Measurements from ENCODE around the gene MT3. TPM values are rescaled to one million over a fixed set of nuclear protein-coding genes. Genes with fewer than 3 reads are reported as not detected.
"Not testable (repeated sequence)": the region's sequence is repeated elsewhere in the genome, so short reads cannot be mapped to it uniquely, and the experiment has no call there.

MT3 gene
- total RNA-seq, 1 donor, result not detected

DNA sequence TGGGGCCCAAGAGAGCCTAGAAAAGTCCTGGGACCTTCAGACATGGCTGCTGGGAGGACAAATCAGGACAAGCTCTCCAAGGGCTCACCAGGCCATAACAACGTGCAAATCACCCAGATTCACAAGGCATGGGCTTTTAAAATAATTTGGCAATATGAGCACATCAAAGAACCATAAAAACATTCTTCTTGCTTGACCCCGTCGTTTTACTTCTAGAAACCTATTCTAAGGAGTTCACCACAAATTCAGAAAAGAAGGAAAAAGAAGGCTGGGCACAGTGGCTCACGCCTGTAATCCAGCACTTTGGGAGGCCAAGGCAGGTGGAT lies 12.1 kb upstream of the MT3 start:
- TF ChIP-seq, protein P1, sequence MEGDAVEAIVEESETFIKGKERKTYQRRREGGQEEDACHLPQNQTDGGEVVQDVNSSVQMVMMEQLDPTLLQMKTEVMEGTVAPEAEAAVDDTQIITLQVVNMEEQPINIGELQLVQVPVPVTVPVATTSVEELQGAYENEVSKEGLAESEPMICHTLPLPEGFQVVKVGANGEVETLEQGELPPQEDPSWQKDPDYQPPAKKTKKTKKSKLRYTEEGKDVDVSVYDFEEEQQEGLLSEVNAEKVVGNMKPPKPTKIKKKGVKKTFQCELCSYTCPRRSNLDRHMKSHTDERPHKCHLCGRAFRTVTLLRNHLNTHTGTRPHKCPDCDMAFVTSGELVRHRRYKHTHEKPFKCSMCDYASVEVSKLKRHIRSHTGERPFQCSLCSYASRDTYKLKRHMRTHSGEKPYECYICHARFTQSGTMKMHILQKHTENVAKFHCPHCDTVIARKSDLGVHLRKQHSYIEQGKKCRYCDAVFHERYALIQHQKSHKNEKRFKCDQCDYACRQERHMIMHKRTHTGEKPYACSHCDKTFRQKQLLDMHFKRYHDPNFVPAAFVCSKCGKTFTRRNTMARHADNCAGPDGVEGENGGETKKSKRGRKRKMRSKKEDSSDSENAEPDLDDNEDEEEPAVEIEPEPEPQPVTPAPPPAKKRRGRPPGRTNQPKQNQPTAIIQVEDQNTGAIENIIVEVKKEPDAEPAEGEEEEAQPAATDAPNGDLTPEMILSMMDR (IDR thresholded peaks at IDR 0.05; ENCODE audit: insufficient read depth, low read depth, low read length), result no peak
- no peak for DNase-seq (ENCODE audit: low read depth)
- H3K4me3 ChIP-seq (ENCODE audit: low read depth, low read length), result no peak overlapping the region

DNA sequence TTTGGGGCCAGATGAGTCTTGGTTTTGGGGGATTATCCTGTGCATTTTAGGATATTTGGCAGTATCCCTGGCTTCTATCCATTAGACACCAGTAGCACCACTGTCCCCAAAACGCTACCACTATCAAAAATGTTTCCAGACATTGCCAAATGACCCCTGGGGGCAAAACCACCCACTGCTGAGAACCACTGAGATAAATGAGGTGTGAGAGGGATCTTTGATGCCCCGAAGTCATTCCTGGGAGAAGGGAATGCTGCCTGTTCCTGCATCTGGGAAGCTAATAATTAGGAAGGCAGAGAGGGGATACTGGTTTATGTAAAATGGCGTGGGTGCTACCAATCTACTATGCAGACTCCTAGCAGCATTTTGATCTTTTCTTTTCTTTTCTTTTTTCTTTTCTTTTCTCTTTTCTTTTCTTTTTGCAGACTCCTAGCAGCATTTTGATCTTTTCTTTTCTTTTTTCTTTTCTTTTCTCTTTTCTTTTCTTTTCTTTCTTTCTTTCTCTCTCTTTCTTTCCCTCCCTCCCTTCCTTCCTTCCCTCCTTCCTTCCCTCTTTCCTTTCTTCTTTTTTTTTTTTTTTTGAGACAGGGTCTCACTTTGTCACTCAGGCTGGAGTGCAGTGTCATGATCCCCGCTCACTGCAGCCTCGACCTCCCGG lies 8.8 kb upstream of the MT3 start:
- no peak for DNase-seq (ENCODE audit: low read depth)
- TF ChIP-seq, protein P1 (IDR thresholded peaks at IDR 0.05; ENCODE audit: insufficient read depth, low read depth, low read length), result no peak
- no peak overlapping the region for H3K4me3 ChIP-seq (ENCODE audit: low read depth, low read length)

DNA sequence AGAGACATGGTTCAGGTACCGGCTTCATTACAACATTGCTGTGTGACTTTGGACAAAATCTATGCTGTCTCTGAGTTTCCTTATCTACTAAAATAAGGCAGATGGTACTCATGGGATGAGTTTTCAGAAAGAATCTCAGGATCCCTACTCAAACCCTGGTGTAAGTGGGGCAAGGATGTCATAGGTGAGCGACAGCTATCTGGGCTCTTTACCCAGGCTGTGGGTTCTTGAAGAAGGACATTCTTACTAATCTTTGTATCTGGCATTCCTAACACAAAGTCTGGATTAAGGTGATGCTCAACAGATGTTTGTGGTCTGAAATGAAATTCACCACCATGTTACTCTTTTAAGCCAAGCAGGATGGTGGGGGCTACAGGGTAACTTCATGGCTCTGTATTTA lies 6.4 kb upstream of the MT3 start:
- DNase-seq (ENCODE audit: low read depth), result peak; percentile 6
- H3K4me3 ChIP-seq (ENCODE audit: low read depth, low read length), result not testable (repeated sequence)

DNA sequence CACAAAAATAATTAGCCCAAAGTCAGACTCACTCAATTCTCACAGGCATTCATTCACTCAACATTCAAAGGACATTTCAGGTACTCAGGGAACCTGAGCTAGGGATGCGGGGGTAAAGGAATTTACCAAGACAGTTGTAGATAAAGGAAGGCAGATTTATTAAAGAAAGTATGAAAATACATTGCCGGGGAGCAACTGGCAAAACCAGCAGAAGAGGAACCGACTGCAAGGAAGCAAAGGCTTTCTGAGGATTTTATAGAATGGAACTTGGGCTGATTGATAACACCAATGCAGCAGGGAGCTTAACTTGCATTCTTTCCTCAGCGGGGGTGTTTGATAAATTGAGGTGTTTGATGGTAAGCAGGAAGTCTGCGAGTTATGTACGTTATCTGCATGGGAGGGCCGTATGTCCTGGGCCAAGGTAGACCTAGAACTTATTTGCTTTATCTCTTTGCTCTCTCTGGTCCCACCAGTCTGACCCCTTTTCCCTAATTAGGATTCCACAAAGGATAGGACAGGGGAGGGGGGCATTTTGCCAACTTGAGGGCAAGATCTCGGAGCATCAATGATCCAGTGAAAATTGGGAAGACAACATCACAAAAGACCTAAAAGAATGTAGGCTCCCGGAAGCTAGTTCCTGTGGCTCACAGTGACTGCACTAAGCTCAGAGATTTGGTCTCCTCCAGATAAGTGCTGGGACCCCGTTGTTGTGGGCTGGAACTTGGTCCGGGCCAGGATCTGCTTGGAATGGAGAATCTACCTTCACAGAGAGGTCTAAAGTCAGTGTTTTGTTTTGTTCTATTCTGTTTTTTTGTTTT lies 5.8 kb upstream of the MT3 start:
- TF ChIP-seq, protein P1 (IDR thresholded peaks at IDR 0.05; ENCODE audit: insufficient read depth, low read depth, low read length), result no peak
- DNase-seq (ENCODE audit: low read depth), result no peak
- no peak overlapping the region for H3K4me3 ChIP-seq (ENCODE audit: low read depth, low read length)

DNA sequence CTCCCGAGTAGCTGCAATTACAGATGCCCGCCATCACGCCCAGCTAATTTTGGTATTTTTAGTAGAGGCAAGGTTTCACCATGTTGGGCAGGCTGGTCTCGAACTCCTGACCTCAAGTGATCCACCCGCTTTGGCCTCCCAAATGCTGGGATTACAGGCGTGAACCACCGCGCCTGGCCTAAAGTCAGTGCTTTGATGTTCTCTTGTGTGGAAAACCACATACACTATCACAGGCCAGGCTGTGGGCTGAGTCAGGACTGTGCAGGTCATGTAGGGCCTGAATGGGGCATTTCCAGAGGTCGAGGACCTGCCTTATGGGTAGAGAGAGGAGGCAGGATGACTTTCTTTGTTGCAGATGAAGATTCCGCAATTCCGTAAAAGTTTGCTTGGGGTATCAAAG lies 5.1 kb upstream of the MT3 start:
- TF ChIP-seq, protein P1 (IDR thresholded peaks at IDR 0.05; ENCODE audit: insufficient read depth, low read depth, low read length), result no peak
- DNase-seq (ENCODE audit: low read depth), result no peak
- no peak overlapping the region for H3K4me3 ChIP-seq (ENCODE audit: low read depth, low read length)

DNA sequence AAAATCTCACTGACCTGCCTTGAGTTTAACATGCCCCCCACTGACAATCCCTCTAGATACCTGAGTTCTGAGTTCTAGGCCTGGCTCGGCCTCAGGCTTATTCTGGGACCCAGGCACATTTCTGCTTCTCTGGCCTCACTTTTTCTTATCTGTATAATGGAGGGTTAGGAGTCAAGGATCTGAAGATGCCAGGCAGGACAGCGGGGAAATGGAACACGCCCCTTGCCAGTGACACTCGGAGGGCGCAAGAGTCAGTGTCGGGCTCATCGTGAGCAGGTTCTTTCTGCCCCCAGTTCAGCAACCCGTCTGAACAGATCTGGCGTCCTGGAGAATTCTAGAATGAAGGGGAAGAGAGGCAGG lies 567 bp upstream of the MT3 start:
- TF ChIP-seq, protein P1 (IDR thresholded peaks at IDR 0.05; ENCODE audit: insufficient read depth, low read depth, low read length), result no peak
- H3K4me3 ChIP-seq (ENCODE audit: low read depth, low read length), result no peak overlapping the region
- no peak for DNase-seq (ENCODE audit: low read depth)

DNA sequence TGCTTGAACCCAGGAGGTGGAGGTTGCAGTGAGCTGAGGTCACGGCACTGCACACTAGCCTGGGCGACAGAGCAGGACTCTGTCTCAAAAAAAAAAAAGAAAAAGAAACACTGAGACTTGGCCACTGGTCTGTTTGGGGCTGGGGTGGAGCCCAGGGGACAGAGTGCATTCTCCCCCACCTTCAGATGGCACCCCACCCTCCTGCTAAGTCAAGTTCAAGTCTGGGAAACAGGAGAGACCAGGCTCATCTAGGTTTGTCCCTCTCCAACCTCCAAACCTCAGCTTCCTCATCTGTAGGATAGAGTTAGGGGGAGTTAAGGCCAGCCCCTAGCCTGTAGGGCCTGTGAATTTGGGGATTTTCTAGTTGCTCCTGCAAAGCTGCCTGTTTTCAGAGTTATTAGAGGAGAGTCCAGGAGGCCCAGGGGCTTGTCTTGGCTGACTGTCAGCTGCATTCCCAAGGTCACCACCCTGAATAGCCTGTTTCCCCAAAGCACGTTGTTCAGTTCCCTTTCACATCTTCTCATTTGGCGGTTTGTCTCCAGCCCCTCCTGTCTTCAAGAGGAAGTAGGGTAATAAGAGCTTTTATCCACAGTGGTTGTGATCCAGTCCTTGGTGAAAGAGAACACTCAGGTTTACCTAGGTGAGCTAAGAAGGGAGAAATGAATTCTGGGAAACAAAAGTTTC lies 2.2 kb downstream of the MT3 start:
- TF ChIP-seq, protein P1 (IDR thresholded peaks at IDR 0.05; ENCODE audit: insufficient read depth, low read depth, low read length), result no peak
- DNase-seq (ENCODE audit: low read depth), result no peak

More for the DNA sequence above, 2.2 kb downstream of the MT3 start:
- no peak overlapping the region for H3K4me3 ChIP-seq (ENCODE audit: low read depth, low read length)
